ENCODE results near the gene TSPOAP1.

Gene TSPOAP1
- total RNA-seq = 50.6 to 69.5 reads per million in 2 donors

GRCh38 chr17:58328195-58329034 is at the start of gene TSPOAP1:
Gene TSPOAP1, minus strand, starts transcription at chr17:58328795. Its CDS starts 875 bp downstream, at chr17:58327920.
- peak in 4 of 5 experiments; percentile 53 to 96 (median 70) for DNase-seq

GRCh38 chr17:58377661-58378060 is 49.1 kb upstream of the TSPOAP1 start:
- DNase-seq = no peak

GRCh38 chr17:58377093-58377601 is 48.6 kb upstream of the TSPOAP1 start:
- no peak for DNase-seq

- no peak for DNase-seq
Observed at GRCh38 chr17:58376472-58377000, 47.9 kb upstream of the TSPOAP1 start.

GRCh38 chr17:58375811-58376210 is 47.2 kb upstream of the TSPOAP1 start:
- no peak for DNase-seq

- no peak for DNase-seq
Observed at GRCh38 chr17:58375256-58375655, 46.7 kb upstream of the TSPOAP1 start.

- DNase-seq = no peak
Observed at GRCh38 chr17:58373923-58374322, 45.3 kb upstream of the TSPOAP1 start.

GRCh38 chr17:58373003-58373402 is 44.4 kb upstream of the TSPOAP1 start:
- no peak for DNase-seq

- no peak for DNase-seq
Observed at GRCh38 chr17:58371300-58371950, 42.8 kb upstream of the TSPOAP1 start.

- no peak for DNase-seq
Observed at GRCh38 chr17:58370716-58371115, 42.1 kb upstream of the TSPOAP1 start.

- DNase-seq = no peak
Observed at GRCh38 chr17:58370309-58370708, 41.7 kb upstream of the TSPOAP1 start.

GRCh38 chr17:58369214-58370031 is 40.8 kb upstream of the TSPOAP1 start:
- no peak for DNase-seq

GRCh38 chr17:58368860-58369213 is 40.2 kb upstream of the TSPOAP1 start:
- DNase-seq = no peak

- DNase-seq = no peak
Observed at GRCh38 chr17:58367461-58367860, 38.9 kb upstream of the TSPOAP1 start.

- no peak for DNase-seq
Observed at GRCh38 chr17:58365980-58366595, 37.5 kb upstream of the TSPOAP1 start.

- DNase-seq = no peak
Observed at GRCh38 chr17:58365185-58365979, 36.8 kb upstream of the TSPOAP1 start.

- no peak for DNase-seq
Observed at GRCh38 chr17:58364270-58364942, 35.8 kb upstream of the TSPOAP1 start.

- DNase-seq = no peak
Observed at GRCh38 chr17:58363457-58364185, 35.0 kb upstream of the TSPOAP1 start.

- DNase-seq = no peak
Observed at GRCh38 chr17:58362368-58363014, 33.9 kb upstream of the TSPOAP1 start.

Data from T-helper 2 cell (primary cell).